Stimulated activated CD8-positive, alpha-beta memory T cell treated with anti-CD3 and anti-CD28 coated beads, Interleukin-12 subunit alpha, Interleukin-12 subunit beta, amount 100 ng/mL, for 4 hours (primary cell): ENCODE measurements around the gene JAML.

Source experiments
- DNase-seq: peaks from one replicate; pipeline ENCODE4 v3.0.0-alpha.2; 2020; ENCODE audit warnings: low read depth

Gene JAML

DNA sequence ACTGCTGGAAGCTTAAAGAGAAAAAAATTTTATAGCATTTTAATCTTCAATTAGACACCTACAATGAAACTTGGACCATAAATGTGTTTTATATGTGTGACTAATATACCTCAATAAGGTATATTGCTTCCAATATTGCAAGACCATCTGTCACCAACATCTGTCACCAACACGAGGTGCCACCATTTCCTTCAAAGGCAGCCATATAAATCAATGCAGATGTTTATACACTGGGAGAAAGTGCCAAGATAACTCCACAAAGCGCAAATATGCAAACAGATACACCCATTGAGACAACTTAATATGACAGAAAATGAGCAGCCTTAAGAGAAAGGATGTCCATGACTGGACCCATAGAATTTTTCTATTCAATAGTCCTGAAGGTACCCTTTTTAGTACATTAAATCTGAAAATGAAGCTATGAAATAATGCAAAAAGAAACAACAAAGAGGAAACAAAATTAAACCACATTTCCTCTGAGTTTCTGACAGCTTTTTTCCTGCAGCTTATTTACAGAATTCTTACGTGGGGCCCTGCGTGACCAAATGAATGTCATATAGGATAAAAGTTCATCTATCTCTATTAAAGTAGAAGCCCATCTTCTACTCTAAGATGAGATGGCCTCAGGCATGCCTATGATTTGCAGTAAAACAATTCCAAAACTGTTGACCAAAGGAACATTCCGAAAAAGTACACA is 14.8 kb upstream of the JAML start:
- DNase-seq: no peak

- no peak for DNase-seq
Measured at GRCh38 chr11:118238929-118239328, 14.1 kb upstream of the JAML start.

DNA sequence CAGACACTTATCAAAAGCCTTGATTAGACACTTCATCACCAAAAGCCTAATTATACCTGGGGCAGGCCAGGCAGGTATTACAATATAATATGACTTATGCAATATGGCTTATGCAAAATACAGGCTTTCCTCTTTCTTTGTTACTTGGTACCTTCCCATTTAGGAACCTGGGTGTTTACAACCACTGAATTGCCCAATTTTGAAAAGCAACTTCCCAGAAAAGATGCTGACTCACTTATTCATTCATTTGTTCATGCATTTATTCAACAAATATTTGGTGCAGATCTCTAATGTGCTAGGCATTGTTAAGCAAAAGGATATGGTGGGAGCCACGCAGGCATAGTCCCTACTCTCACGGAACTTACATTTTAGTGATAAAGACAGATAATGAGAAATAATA is 13.6 kb upstream of the JAML start:
- no peak for DNase-seq

GRCh38 chr11:118236170-118236569 is 11.4 kb upstream of the JAML start:
- no peak for DNase-seq

GRCh38 chr11:118234833-118235232 is 10.0 kb upstream of the JAML start:
- DNase-seq: no peak

DNA sequence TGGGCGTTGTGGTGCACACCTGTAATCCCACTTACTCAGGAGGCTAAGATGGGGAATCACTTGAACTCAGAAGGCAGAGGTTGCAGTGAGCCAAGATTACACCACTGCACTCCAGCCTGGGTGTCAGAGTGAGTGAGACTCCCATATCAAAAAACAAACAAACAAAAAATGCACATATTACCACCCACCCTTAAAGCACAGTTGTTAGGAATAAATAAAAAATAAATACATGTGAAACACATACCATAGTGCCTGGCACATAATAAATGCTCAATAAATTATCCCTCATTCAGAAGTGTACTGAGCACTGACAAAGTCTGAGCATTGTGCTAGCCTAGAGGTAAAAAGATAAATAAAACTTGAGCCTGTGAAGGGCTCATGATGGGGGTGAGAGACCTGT is 9.0 kb upstream of the JAML start:
- DNase-seq: no peak

- no peak for DNase-seq
Measured at GRCh38 chr11:118233377-118233776, 8.6 kb upstream of the JAML start.

DNA sequence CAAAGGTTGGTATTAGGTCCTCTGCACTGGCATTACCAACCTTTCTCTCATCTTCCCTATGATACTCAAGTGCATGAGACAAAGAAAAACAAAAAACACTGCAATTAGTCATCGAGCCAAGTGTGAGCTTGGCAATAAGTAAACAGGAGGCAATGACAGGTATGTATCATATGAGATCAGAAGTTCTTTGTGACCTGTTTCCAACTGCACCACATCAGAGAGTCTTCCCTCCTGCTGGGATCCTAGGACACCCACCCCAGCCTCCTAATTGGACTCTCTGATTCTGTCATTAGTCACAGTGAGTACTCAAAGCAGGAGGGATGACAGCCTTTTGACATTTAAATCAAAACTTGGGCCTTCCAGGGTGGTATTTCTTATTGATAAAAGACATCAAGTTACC is 7.8 kb upstream of the JAML start:
- DNase-seq: no peak

DNA sequence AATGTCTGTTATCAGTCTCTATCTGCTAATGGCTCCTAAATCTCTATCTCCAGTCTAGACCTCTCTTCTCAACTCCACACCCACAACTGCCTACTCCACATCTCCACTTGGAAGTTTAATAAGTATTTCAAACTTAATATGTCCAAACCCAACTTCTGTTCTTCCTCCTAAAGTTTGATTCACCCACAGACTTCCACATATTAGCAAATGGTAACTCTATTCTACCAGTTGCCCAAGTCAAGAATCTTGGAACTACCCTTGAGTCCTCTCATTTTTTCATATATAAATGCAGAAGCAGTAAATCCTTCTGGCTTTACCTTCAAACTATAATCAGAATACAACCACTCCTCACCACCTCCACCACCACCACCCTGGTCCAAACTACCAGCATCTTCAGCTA is 6.7 kb upstream of the JAML start:
- no peak for DNase-seq

- DNase-seq: no peak
Measured at GRCh38 chr11:118230088-118230487, 5.3 kb upstream of the JAML start.

- DNase-seq: no peak
Measured at GRCh38 chr11:118229274-118229847, 4.5 kb upstream of the JAML start.

DNA sequence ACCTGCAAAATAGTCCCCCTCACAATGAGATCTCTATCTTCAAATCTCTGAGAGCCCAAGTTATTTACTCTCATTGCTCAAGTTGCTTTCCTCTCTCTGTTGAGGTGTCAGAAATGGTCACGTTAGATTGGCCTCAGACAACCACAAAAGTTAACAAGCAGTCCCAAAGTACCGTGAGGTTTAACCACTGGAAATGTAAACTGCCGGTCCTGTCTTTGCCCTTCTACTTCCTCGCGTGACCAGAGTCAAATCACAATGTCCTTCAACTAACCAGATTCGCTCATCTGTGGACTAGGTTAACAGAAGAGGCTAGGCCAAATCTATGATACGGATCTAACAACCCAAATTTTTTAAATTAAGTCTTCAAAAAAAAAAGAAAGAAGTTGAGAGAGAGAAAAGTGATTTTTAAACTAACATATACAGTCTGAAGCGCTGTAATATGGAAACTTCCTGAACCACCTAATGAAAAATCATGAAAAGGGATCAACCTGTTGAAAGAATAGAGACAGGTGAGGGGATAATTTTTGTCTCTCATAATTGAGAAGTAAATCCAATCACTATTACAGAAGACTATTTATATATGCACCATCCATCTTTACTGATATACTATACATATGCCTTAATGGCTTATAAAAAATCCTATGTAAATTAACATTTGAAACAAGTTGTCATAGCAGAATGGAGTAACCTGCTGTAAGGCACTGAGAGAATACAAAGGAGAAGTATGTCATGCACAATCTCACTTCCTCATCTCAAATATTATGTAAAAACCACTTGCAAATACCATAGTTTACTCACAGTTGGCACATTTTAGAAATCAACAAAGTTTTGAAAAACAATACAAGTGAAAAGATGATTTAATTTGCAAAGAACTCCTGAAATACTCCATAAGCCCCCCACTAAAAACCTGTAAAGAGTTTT is 3.3 kb upstream of the JAML start:
- DNase-seq: no peak

DNA sequence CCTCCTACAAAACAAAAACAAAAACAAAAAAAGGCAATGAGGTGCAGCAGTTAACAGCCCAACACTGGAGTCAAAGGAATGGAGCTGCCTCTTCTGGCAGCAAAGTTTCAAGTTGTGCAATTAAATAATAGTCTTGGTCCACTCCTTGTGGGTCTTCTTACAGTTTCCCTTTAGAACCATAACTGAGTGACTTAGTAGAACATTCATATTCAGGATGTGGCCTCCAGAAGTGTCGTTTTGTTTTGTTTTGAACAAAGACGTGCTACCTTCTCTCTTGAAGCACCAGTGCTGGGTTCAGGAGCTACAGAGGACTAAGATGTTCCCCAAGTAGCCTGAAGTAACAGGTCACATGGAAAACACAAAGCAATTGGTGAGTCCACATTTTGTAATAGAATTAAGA is 2.0 kb upstream of the JAML start:
- no peak for DNase-seq

DNA sequence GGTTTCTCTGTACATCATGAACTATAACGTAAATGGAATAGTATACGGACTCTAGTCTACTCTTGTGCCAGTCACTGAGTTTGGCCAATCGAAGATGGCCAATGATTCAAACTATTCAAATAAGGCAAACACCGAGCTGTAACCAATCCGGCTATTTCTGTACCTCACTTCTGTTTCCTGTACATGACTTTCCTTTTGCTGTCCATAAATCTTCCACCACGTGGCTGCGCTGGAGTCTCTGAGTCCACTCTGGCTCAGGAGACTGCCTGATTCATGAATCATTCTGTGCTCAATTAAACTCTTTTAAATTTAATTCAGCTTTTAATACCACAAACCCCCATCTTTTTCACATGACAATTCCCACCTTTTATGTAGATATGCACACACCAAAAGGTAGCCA is 1.5 kb upstream of the JAML start:
- DNase-seq: no peak

GRCh38 chr11:118223992-118224391 is 819 bp downstream of the JAML start:
- no peak for DNase-seq

GRCh38 chr11:118223570-118223969 is 1.2 kb downstream of the JAML start:
- no peak for DNase-seq

DNA sequence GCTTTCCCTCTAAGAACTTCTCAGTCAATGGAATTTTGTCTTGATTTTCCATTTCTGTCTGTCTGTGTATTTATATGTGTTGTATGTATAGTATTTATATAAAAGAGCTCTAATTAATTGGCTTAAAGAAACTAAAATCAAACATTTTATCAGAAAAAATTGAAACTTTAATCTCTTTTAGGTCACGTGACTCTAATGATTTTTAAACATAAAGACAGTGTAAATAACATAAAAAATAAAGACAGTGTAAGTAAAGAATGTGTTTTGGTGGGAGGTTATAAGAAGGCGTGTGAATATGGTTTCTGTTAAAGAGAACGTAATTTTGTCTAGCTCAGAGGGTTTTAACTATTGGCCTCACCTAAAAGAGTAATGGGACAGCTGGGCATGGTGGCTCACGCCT is 2.4 kb downstream of the JAML start:
- no peak for DNase-seq

DNA sequence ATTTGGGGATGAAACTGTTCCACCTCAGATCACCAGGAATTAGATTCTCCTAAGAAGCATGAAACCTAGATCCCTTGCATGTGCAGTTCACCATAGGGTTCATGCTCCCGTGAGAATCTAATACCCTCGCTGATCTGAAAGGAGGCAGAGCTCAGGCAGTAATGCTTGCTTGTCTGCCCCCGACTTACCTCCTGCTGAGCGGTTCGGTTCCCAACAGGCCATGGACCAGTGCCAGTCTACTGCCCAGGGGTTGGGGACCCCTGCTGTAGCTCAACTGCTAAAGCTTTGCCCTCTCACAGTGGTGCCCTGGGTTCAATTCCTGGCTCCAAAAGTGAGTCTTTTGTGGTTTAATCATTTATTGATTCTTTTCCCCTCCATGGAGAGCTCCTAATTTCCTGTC is 3.4 kb downstream of the JAML start:
- DNase-seq: no peak

GRCh38 chr11:118219732-118220131 is 5.1 kb downstream of the JAML start:
- DNase-seq: no peak

- DNase-seq: no peak
Measured at GRCh38 chr11:118219244-118219643, 5.6 kb downstream of the JAML start.

GRCh38 chr11:118217575-118217974 is 7.2 kb downstream of the JAML start:
- no peak for DNase-seq

DNA sequence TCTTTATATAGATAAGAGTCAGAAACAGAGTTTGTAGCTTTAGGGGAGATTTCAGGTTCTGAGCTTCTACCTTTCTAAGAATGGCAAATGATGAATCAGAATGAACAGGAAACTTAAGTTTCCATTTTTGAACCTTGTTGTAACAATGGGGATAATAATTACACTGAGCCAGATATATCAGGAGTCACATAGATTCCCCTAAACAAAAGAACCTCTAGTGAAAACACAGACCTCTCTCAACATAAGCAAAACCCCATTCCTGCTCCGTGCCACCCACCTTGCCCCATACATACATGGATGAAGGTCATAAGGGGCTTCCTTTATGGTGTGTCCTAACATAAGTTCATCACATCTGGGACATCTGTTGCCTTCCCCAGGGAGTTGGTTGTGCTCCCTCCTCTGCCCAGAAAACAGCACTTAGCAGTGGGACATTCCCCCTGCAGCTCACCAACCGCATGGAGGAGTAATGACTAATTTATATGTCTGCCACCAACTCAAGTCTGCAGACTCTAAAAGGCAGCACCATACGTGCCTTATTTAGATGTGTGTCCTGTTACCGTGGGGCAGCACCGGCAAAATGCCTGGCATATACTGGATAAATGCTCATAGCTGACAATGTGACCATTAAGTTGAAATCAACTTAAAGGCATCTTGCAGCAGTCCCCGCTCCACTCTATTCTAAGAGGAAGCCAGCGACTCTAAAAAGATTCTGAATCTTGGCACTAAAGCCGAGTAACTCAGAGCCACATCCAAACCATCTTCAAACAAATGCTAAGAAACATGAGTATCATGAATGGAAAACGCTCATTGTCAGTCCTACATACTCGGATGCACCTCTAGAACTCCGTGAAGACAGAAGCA is 8.0 kb downstream of the JAML start:
- no peak for DNase-seq
